Activated B cell treated with CpG ODN at 0.5 μM for 24 hours (primary cell): ENCODE data around the gene TRAF6. TPM values are rescaled to one million over a fixed set of nuclear protein-coding genes. Genes with fewer than 3 reads are reported as not detected.

ENCODE experiments used
- ATAC-seq: fragments of 200-7000 bp; cut with Tn5 transposase; one replicate; pipeline ENCODE4 v1.10.0; 2021; ENCODE audit warnings: low read depth, mild to moderate bottlenecking, moderate library complexity
- CTCF ChIA-PET: fragments of 350-600 bp; sonication (Branson Sonifier 250); formaldehyde crosslinking; loops from one replicate; lab custom pipeline; 2021; ENCODE audit warnings: antibody characterized with exemption; lab: Charles Lee
- POLR2A ChIA-PET: fragments of 350-600 bp; sonication (Branson Sonifier 250); formaldehyde crosslinking; loops from one replicate; lab custom pipeline; 2021; ENCODE audit warnings: antibody characterized with exemption; lab: Charles Lee
- DNase-seq: peaks from one replicate; pipeline ENCODE4 v3.0.0; 2022
- H3K27ac Mint-ChIP-seq: one replicate; pipeline ENCODE4 v1.8.0; 2020; ENCODE audit warnings: mixed read lengths
- H3K27me3 Mint-ChIP-seq: one replicate; pipeline ENCODE4 v1.8.0; 2021; ENCODE audit warnings: mixed read lengths
- H3K36me3 Mint-ChIP-seq: one replicate; pipeline ENCODE4 v1.8.0; 2021; ENCODE audit warnings: low read depth, mixed read lengths
- H3K4me1 Mint-ChIP-seq: one replicate; pipeline ENCODE4 v1.8.0; 2021; ENCODE audit warnings: mixed read lengths
- H3K4me3 Mint-ChIP-seq: one replicate; pipeline ENCODE4 v1.8.0; 2020; ENCODE audit warnings: mild to moderate bottlenecking, mixed read lengths
- H3K9me3 Mint-ChIP-seq: one replicate; pipeline ENCODE4 v1.8.0; 2020; ENCODE audit warnings: mixed read lengths
- intact Hi-C: fragments of 100-400 bp; cut with micrococcal nuclease; formaldehyde crosslinking; loops from one replicate; pipeline ENCODE4 v1.15.1; 2024
- total RNA-seq: library from RNA; stranded (reverse); gene quantifications from 2 replicates; pipeline ENCODE4 v1.2.3, GENCODE V29; 2022
- TF ChIP-seq, protein P1 (sequence below): fragments of 200-600 bp; IDR thresholded peaks from one replicate; pipeline ENCODE4 v1.8.0; 2022; ENCODE audit warnings: antibody characterized with exemption, mild to moderate bottlenecking

TRAF6 gene
- total RNA-seq, 1 donor from 2014 or later: 19.3 TPM

DNA sequence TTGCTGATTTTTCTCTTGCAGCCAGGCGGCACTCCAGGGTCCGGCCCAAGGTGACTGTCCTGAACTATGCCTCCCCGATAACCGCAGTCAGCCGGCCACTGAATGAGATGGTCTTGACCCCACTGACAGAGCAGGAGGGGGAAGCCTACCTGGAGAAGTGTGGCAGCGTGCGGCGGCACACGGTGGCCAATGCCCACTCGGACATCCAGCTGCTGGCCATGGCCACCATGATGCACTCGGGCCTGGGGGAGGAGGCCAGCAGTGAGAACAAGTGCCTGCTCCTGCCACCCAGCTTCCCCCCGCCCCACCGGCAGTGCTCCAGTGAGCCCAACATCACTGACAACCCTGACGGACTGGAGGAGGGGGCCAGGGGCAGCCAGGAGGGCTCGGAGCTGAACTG is 47.8 kb downstream of the TRAF6 start:
- no peak overlapping the region for H3K4me3 Mint-ChIP-seq

DNA sequence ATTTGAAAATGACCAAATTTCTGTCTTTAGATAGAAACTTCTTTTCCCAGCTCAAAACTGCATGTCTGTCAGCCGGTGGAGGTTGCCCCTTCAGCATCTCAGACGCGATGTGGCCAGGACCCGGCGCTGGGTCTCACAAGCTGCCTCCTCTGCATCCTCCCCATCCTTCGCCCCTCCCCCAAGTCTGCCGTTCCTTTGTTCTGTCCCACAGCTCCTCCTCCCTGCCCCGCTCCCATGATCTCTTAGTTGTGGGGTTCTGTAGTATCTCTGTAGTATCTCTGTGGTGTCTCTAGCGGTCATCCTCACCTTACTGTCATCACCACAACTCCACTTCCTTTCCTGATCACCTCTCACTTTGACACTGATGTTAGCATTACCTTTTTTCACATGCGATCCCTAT is 49.9 kb downstream of the TRAF6 start:
- H3K9me3 Mint-ChIP-seq: no peaks in the 10 kb centered on the region
- H3K27me3 Mint-ChIP-seq: no peaks in the 10 kb centered on the region
- CTCF ChIA-PET: no interaction called here
- ATAC-seq (no peak), DNase-seq (no peak)
- intact Hi-C loops: no loop called here
- TF ChIP-seq, protein P1, sequence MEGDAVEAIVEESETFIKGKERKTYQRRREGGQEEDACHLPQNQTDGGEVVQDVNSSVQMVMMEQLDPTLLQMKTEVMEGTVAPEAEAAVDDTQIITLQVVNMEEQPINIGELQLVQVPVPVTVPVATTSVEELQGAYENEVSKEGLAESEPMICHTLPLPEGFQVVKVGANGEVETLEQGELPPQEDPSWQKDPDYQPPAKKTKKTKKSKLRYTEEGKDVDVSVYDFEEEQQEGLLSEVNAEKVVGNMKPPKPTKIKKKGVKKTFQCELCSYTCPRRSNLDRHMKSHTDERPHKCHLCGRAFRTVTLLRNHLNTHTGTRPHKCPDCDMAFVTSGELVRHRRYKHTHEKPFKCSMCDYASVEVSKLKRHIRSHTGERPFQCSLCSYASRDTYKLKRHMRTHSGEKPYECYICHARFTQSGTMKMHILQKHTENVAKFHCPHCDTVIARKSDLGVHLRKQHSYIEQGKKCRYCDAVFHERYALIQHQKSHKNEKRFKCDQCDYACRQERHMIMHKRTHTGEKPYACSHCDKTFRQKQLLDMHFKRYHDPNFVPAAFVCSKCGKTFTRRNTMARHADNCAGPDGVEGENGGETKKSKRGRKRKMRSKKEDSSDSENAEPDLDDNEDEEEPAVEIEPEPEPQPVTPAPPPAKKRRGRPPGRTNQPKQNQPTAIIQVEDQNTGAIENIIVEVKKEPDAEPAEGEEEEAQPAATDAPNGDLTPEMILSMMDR: no peak
- no peaks in the 10 kb centered on the region for H3K4me1 Mint-ChIP-seq
- H3K4me3 Mint-ChIP-seq: no peak overlapping the region
- no peak overlapping the region for H3K27ac Mint-ChIP-seq
- POLR2A ChIA-PET: no interaction called here
- H3K36me3 Mint-ChIP-seq: no peaks in the 10 kb centered on the region

More for the DNA sequence above, 47.8 kb downstream of the TRAF6 start:
- no peaks in the 10 kb centered on the region for H3K27me3 Mint-ChIP-seq
- intact Hi-C loops: no loop called here
- no peak for ATAC-seq
- DNase-seq: no peak
- no peak overlapping the region for H3K27ac Mint-ChIP-seq
- no peaks in the 10 kb centered on the region for H3K36me3 Mint-ChIP-seq
- H3K9me3 Mint-ChIP-seq: no peaks in the 10 kb centered on the region
- no peaks in the 10 kb centered on the region for H3K4me1 Mint-ChIP-seq
- POLR2A ChIA-PET: no interaction called here
- CTCF ChIA-PET: no interaction called here
- TF ChIP-seq, protein P1: no peak

DNA sequence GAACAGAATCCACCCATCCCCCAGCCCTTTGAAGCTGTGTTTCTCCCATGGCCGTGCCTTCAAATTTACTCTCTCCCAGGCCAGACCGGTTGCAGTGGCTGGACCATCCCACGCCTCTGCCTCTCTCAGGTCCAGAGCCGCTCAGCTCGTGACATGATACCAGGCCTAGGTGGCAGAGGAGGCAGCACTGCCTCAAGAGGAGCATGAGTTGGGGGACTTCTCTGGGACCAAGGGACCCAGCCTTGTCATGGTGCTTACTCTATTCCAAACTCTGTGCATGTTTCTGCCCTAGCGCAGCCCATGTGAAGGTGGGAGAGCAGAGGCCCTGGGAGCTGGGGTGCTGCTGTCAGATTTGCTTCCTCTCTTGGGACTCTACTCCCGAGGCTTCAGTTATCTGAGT is 51.0 kb downstream of the TRAF6 start:
- no peaks in the 10 kb centered on the region for H3K9me3 Mint-ChIP-seq
- ChIA-PET POLR2A (no interaction called here), CTCF (no interaction called here)
- DNase-seq (no peak), ATAC-seq (no peak)
- H3K36me3 Mint-ChIP-seq: no peaks in the 10 kb centered on the region
- no peaks in the 10 kb centered on the region for H3K27me3 Mint-ChIP-seq
- TF ChIP-seq, protein P1: no peak
- no peaks in the 10 kb centered on the region for H3K4me1 Mint-ChIP-seq
- no peak overlapping the region for H3K27ac Mint-ChIP-seq
- intact Hi-C loops: no loop called here
- H3K4me3 Mint-ChIP-seq: no peak overlapping the region

DNA sequence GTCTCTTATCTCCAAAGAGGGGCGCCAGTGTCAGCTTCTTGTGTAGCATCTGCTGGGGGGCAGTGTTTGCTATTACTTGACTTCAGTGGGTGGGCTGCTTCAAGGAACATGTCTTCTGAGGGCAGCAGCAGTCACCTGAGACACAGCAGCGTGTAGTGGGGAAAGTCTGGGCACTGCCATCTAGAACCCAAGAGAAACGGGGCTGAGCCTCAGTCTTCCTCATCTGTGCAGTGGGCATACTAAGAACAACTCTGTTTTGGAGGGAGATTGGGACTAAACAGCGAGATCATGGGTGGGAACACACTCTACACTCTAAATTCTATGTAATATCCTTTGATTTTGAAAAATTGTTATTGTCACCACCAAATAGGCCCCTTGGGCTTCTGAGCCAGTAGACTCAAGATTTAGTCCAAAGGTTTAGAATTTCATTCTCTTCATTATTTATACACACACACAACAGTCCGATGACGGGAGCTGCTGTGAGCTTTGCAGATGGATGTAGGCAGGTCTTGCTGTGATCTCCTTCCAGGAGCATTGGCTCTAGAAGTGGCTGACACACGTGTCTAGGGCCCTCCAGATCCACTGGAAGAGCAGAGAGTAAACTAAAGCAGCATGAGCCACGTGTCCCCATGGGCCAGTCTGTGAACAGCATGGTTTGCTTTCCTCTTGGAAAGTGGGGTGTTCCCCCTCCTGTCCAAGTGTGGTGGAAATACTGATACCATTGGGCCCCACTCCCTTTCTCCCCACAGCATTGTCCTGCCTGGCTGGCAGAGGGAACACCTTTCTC is 51.8 kb downstream of the TRAF6 start:
- no peak overlapping the region for H3K4me3 Mint-ChIP-seq
- peaks cover 4% of the 10 kb centered on the region for H3K4me1 Mint-ChIP-seq
- no peaks in the 10 kb centered on the region for H3K27me3 Mint-ChIP-seq
- intact Hi-C loops: no loop called here
- no peaks in the 10 kb centered on the region for H3K9me3 Mint-ChIP-seq
- TF ChIP-seq, protein P1: no peak
- ChIA-PET CTCF (no interaction called here), POLR2A (no interaction called here)
- H3K27ac Mint-ChIP-seq: no peak overlapping the region
- no peak for DNase-seq
- no peaks in the 10 kb centered on the region for H3K36me3 Mint-ChIP-seq
- no peak for ATAC-seq

DNA sequence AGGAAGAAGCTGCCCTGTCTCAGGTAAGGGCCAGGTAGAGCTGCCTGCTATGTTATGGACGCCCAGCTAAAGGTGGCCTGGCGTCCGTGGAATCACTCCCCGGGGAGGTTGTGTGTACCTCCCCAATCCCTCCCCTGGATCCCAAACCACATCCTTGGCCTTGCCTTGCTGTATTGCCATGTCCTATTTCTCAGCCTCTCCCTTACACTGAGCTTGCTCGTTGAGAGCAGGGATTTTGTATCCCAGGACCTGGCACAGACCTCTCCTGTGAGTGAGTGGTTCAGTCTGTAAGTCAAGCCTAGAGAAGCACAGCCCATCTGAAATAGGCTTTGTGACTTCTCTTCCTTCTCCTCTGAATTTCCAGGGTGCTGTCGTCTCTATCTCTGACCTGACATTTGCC is 53.9 kb downstream of the TRAF6 start:
- TF ChIP-seq, protein P1: no peak
- CTCF ChIA-PET: no interaction called here
- no peaks in the 10 kb centered on the region for H3K9me3 Mint-ChIP-seq
- peaks cover 4% of the 10 kb centered on the region for H3K4me1 Mint-ChIP-seq
- no peak overlapping the region for H3K27ac Mint-ChIP-seq
- no peak for DNase-seq
- no peaks in the 10 kb centered on the region for H3K36me3 Mint-ChIP-seq
- intact Hi-C loops: no loop called here
- no peak for ATAC-seq
- no peaks in the 10 kb centered on the region for H3K27me3 Mint-ChIP-seq
- no peak overlapping the region for H3K4me3 Mint-ChIP-seq
- POLR2A ChIA-PET: no interaction called here
